Measurements from ENCODE around the gene TDRD15. TPM values are rescaled to one million over a fixed set of nuclear protein-coding genes. Genes with fewer than 3 reads are reported as not detected.

Gene TDRD15
- total RNA-seq, 3 donors from 2014 or later = not detected

- no peak for DNase-seq
- ATAC-seq = no peak
- intact Hi-C loops (cut with DNase I, micrococcal nuclease) = no loop called here
- no peak for TF ChIP-seq CTCF (IDR thresholded peaks at IDR 0.05)
- Histone ChIP-seq H3K36me3 (ENCODE audit: low read depth) (no peaks in the 10 kb centered on the region), H3K4me1 (ENCODE audit: low read depth) (peaks cover 9% of the 10 kb centered on the region), H3K4me3 (no peak overlapping the region), H3K9me3 (no peaks in the 10 kb centered on the region)
Measured at GRCh38 chr2:21191535-21191934, 67.8 kb downstream of the TDRD15 start.

Other genes with a start within 250 kb of the TDRD15 start
- gene APOB, start 79.9 kb upstream of the TDRD15 start, total RNA-seq = under 1 TPM; 0.34 to 0.55 (median 0.47) TPM

Data from mucosa of descending colon (tissue), 3 donors.